ENCODE measurements around the gene FSTL5.

Gene FSTL5

DNA sequence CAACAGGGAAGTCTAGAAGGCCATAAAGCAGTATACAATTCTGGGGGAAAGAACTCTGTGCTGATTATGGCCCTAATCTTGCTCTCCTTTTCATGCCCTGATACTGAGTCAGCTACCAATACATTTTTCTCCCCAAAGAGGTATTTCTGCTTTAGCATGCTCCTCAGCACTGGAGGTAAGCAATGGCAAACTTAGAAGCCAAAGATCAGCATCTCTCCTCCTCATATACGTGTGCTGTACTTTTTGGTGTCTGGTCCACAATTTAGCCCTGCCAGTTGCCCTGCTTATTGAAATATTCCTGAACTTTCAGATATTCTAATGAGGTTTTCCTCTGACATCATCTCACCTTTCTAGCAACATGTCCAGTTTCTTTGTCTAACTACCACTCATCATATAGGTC lies 226.2 kb downstream of the FSTL5 start:
- H3K4me1 ChIP-seq (ENCODE audit: control insufficient read depth, insufficient read depth, low read length) = no peaks in the 10 kb centered on the region
- no peaks in the 10 kb centered on the region for H3K36me3 ChIP-seq (ENCODE audit: control insufficient read depth in 2 of 2, insufficient read depth in 2 of 2, low read length in 2 of 2)
- no peaks in the 10 kb centered on the region for H3K9me3 ChIP-seq (ENCODE audit: control insufficient read depth in 2 of 2, low read length in 2 of 2)
- H3K27ac ChIP-seq (ENCODE audit: low read length) = no peak overlapping the region
- H3K9ac ChIP-seq (ENCODE audit: low read length in 2 of 2) = no peak overlapping the region
- no peak overlapping the region for H3K4me3 ChIP-seq (ENCODE audit: low read length in 2 of 2)
- H3K27me3 ChIP-seq (ENCODE audit: control insufficient read depth in 1 of 2, insufficient read depth in 2 of 2, low read length in 2 of 2) = no peaks in the 10 kb centered on the region

DNA sequence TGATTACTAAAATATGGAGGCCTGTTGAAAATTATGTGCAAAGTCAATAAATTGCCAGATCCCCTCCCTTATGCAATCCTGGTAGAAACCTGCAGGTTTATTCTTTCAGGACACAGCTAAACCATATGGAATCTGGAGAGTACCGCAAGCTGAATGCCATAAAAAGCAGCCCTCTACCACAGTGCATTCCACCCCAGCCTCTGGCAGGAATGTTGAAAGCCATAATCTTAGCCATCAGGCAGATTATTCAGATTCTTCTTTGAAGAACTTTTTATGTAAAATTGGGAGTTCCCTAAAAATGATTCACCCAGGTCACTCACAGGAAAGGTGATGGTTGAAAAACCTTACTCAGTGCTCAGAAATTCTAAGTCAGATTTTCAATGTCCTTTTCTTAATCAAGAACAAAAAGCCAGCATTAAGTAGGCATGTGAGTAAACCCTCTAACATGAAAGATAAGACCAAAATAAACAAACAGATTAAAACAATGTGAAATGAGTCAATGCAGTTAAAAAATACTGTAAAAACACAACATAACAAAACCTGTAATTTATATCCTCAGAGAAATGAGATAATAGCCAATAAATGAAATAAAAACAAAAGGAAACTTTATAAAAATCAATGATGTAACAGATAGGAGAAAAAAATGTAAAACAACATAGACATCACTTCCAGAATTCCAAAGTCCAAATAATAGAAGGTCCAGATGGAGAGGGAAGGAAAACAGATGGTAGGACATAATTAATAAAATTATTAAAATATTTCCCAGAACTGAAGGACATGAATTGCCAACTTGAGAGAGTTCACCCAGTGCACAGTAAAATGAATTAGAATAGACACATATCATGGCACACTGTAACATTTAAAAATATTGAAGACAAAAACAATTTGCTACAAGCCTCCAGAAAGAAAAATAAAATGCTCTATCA lies 226.9 kb downstream of the FSTL5 start:
- H3K27me3 ChIP-seq (ENCODE audit: control insufficient read depth in 1 of 2, insufficient read depth in 2 of 2, low read length in 2 of 2) = no peaks in the 10 kb centered on the region
- H3K9me3 ChIP-seq (ENCODE audit: control insufficient read depth in 2 of 2, low read length in 2 of 2) = no peaks in the 10 kb centered on the region
- H3K4me1 ChIP-seq (ENCODE audit: control insufficient read depth, insufficient read depth, low read length) = no peaks in the 10 kb centered on the region
- no peak overlapping the region for H3K4me3 ChIP-seq (ENCODE audit: low read length in 2 of 2)
- no peak overlapping the region for H3K27ac ChIP-seq (ENCODE audit: low read length)
- no peak overlapping the region for H3K9ac ChIP-seq (ENCODE audit: low read length in 2 of 2)
- no peaks in the 10 kb centered on the region for H3K36me3 ChIP-seq (ENCODE audit: control insufficient read depth in 2 of 2, insufficient read depth in 2 of 2, low read length in 2 of 2)

DNA sequence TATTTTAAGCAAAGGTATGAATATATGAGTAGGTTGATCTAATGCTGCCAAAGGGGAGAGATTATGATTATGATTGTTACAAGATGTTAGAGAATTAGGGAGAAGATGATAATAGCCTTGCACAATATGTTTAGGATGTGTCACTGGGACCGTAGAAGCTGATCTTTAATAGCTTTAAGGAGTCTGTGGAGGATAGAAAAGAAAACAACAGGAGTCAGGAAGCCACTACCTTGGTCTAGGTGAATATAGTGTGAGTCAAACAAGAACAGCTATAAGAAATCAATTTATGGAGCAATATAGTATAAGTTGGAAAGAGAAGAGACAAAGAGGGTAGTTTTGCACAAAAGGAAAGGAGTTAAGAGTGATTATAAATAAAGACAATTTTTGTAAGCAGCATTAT lies 232.7 kb downstream of the FSTL5 start:
- no peak overlapping the region for H3K9ac ChIP-seq (ENCODE audit: low read length in 2 of 2)
- H3K4me1 ChIP-seq (ENCODE audit: control insufficient read depth, insufficient read depth, low read length) = no peaks in the 10 kb centered on the region
- no peaks in the 10 kb centered on the region for H3K27me3 ChIP-seq (ENCODE audit: control insufficient read depth in 1 of 2, insufficient read depth in 2 of 2, low read length in 2 of 2)
- H3K9me3 ChIP-seq (ENCODE audit: control insufficient read depth in 2 of 2, low read length in 2 of 2) = no peaks in the 10 kb centered on the region
- H3K27ac ChIP-seq (ENCODE audit: low read length) = no peak overlapping the region
- H3K36me3 ChIP-seq (ENCODE audit: control insufficient read depth in 2 of 2, insufficient read depth in 2 of 2, low read length in 2 of 2) = no peaks in the 10 kb centered on the region
- no peak overlapping the region for H3K4me3 ChIP-seq (ENCODE audit: low read length in 2 of 2)

DNA sequence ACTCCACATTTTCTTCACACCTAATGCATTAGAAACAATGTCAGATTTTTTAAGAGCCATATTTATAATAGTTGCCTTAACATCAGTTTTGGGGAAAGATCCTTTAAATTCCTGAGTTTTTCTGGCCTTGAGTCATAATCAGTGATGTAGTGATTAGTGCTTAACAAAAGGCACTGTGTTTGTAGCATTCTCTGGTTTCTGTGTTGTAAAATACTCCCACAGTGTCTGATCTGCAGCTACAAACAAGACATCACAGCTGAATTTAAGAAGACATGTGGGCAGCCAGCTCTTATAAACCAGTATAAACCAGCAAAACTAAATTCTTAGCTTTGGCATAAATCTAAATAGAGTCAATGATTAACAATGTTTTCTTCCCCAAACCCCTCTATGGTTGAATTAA lies 233.8 kb downstream of the FSTL5 start:
- H3K4me3 ChIP-seq (ENCODE audit: low read length in 2 of 2) = no peak overlapping the region
- no peaks in the 10 kb centered on the region for H3K36me3 ChIP-seq (ENCODE audit: control insufficient read depth in 2 of 2, insufficient read depth in 2 of 2, low read length in 2 of 2)
- H3K9me3 ChIP-seq (ENCODE audit: control insufficient read depth in 2 of 2, low read length in 2 of 2) = no peaks in the 10 kb centered on the region
- no peaks in the 10 kb centered on the region for H3K4me1 ChIP-seq (ENCODE audit: control insufficient read depth, insufficient read depth, low read length)
- H3K9ac ChIP-seq (ENCODE audit: low read length in 2 of 2) = no peak overlapping the region
- H3K27ac ChIP-seq (ENCODE audit: low read length) = no peak overlapping the region
- no peaks in the 10 kb centered on the region for H3K27me3 ChIP-seq (ENCODE audit: control insufficient read depth in 1 of 2, insufficient read depth in 2 of 2, low read length in 2 of 2)

DNA sequence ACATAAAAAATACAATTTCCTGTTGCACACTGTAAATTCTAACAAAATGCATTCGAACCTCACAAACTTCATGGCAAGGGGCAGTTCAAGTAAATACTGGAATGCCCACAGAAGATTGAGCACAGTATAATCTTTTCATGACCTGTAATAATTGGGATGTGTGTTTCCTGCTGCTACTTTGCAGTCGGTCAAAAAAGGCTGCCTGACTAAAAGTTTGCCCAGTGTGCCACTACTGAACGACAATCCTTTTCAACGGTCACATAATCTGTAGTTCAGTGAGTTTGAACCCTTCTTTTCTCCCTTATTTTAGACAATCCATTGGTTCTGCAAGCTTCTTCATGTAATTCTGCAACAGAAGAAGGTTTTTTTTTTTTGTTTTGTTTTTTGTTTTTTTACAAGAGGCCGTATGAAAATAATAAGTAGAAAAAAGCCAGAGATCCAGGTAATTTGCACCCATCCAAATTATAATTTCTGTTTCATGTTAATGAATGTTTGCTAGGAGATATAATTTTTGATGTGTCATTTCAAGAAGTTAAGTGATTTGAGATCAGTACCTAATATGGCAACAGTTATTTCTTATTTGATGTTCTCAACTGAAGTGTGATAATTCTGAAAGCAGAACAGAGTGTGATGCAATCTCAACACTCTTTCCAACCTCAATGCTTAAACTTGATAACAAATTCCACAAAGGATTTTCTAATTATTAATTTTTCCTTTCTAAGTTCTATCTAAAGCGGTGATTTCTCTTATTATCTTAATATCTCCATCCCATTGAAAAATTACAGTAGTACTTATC lies 237.6 kb downstream of the FSTL5 start:
- Histone ChIP-seq H3K4me3 (ENCODE audit: low read length in 2 of 2) (no peak overlapping the region), H3K36me3 (ENCODE audit: control insufficient read depth in 2 of 2, insufficient read depth in 2 of 2, low read length in 2 of 2) (no peaks in the 10 kb centered on the region), H3K27me3 (ENCODE audit: control insufficient read depth in 1 of 2, insufficient read depth in 2 of 2, low read length in 2 of 2) (no peaks in the 10 kb centered on the region), H3K27ac (ENCODE audit: low read length) (no peak overlapping the region), H3K9me3 (ENCODE audit: control insufficient read depth in 2 of 2, low read length in 2 of 2) (no peaks in the 10 kb centered on the region), H3K4me1 (ENCODE audit: control insufficient read depth, insufficient read depth, low read length) (no peaks in the 10 kb centered on the region), H3K9ac (ENCODE audit: low read length in 2 of 2) (no peak overlapping the region)

DNA sequence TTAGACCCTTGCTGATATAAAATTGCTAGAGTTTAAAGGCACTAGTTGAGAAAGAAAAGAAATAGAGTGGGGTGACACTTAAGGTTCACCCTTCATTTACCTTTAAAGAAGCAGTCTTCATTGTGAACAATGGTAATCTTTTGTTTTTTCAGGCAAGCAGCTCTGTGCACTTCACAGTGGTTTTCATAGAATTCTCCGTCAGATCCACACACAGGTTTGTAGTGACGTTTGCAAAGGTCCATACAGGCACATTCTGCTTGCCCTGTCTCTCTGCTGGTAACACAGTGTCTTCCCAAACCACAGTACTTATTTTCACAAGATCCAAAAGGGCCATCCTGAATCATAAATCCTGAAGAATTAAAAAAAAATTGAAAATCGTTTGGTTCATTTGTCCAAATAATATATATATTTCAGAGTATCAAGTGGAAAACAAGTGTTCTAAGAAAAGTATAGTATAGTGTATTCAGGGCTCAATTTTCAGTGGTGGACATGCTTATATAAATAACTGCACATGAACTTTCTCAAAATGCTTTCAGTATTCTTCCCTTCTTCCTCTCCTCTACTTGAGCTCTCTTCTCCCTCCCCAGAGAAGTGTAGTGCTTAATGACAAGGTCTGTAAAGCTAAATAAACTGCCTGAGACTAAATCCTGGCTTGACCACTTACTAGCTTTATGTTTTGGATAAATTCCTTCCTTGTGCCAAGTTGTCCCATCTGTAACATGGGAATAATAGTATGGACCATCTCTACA lies 243.3 kb downstream of the FSTL5 start:
- no peaks in the 10 kb centered on the region for H3K27me3 ChIP-seq (ENCODE audit: control insufficient read depth in 1 of 2, insufficient read depth in 2 of 2, low read length in 2 of 2)
- no peak overlapping the region for H3K4me3 ChIP-seq (ENCODE audit: low read length in 2 of 2)
- no peak overlapping the region for H3K27ac ChIP-seq (ENCODE audit: low read length)
- no peak overlapping the region for H3K9ac ChIP-seq (ENCODE audit: low read length in 2 of 2)
- H3K4me1 ChIP-seq (ENCODE audit: control insufficient read depth, insufficient read depth, low read length) = no peaks in the 10 kb centered on the region
- H3K9me3 ChIP-seq (ENCODE audit: control insufficient read depth in 2 of 2, low read length in 2 of 2) = no peaks in the 10 kb centered on the region
- no peaks in the 10 kb centered on the region for H3K36me3 ChIP-seq (ENCODE audit: control insufficient read depth in 2 of 2, insufficient read depth in 2 of 2, low read length in 2 of 2)

DNA sequence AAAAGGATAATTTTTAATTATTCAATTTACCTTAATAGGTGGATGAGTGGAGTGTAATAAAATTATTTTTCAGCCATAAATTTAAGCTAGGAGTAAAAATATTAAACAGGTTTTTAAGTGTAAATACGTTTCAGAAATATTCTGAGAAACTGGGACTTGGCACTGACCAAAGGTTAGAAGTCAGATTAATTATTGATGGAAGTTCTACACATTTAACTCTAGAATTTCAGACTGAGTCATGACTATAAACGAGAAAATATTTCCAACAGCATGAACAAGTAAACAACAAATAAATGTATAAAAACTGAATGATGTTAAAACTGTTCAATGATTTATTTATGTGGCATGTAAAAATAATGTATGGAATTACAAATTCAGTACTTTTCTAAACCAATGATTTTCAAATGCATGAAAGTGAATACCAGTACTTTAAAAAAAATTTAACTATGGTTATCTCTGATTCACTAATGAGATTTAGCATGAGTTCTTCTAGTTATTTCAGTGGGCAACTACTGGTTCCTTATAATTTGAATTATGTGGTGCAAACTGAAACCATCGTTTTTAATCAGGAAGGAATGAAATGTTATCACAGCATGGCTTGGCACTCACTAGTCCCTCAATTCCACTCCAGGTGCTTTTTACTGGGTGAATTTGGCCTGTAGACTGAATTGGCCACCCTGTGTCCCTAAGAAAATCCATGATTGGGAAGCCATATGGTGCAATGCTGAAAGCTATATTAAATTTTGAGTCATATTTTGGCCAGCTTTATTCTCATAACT lies 244.2 kb downstream of the FSTL5 start:
- Histone ChIP-seq H3K36me3 (ENCODE audit: control insufficient read depth in 2 of 2, insufficient read depth in 2 of 2, low read length in 2 of 2) (no peaks in the 10 kb centered on the region), H3K4me3 (ENCODE audit: low read length in 2 of 2) (no peak overlapping the region), H3K27ac (ENCODE audit: low read length) (no peak overlapping the region), H3K4me1 (ENCODE audit: control insufficient read depth, insufficient read depth, low read length) (no peaks in the 10 kb centered on the region), H3K9me3 (ENCODE audit: control insufficient read depth in 2 of 2, low read length in 2 of 2) (no peaks in the 10 kb centered on the region), H3K9ac (ENCODE audit: low read length in 2 of 2) (no peak overlapping the region), H3K27me3 (ENCODE audit: control insufficient read depth in 1 of 2, insufficient read depth in 2 of 2, low read length in 2 of 2) (no peaks in the 10 kb centered on the region)

DNA sequence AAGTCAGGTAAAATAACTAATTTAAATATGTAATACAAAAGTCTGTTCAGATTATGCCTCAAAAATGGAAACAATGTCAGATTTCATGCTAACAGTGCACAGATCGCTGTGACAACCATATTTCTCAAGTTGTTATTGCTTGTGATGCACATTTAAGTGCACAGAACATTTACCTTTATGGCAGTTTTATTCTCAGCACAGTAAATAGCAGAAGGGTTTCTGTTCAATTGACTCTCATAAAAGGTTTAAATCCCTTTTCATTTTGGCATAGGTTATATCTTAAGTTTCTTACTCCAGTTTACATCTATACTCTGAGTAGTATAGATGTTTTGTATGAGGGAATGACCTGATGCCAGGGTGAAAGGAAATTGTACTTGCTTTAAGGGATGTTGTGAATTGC lies 247.8 kb downstream of the FSTL5 start:
- Histone ChIP-seq H3K27me3 (ENCODE audit: control insufficient read depth in 1 of 2, insufficient read depth in 2 of 2, low read length in 2 of 2) (no peaks in the 10 kb centered on the region), H3K27ac (ENCODE audit: low read length) (no peak overlapping the region)

DNA sequence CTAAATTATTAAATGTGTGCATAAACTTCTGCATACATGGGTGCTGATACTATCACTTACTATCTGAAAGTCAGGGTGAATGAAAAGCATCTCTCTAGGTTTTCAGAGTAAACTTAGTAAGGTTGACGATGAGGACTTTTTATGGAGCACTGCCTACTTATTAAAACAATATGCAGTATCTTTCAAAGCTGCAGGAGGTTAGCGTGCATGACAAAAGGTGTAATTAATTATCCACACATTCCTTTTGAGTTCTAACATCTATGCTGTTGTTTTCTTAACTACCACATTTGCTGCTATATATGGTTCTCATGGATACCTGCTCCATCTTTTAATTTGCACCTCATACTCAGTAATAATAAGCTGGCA lies 256.2 kb downstream of the FSTL5 start:
- H3K9ac ChIP-seq (ENCODE audit: low read length in 2 of 2) = no peak overlapping the region
- H3K27me3 ChIP-seq (ENCODE audit: control insufficient read depth in 1 of 2, insufficient read depth in 2 of 2, low read length in 2 of 2) = no peaks in the 10 kb centered on the region
- no peak overlapping the region for H3K4me3 ChIP-seq (ENCODE audit: low read length in 2 of 2)
- no peak overlapping the region for H3K27ac ChIP-seq (ENCODE audit: low read length)
- no peaks in the 10 kb centered on the region for H3K4me1 ChIP-seq (ENCODE audit: control insufficient read depth, insufficient read depth, low read length)
- H3K9me3 ChIP-seq (ENCODE audit: control insufficient read depth in 2 of 2, low read length in 2 of 2) = no peaks in the 10 kb centered on the region
- no peaks in the 10 kb centered on the region for H3K36me3 ChIP-seq (ENCODE audit: control insufficient read depth in 2 of 2, insufficient read depth in 2 of 2, low read length in 2 of 2)

More for the DNA sequence above, 247.8 kb downstream of the FSTL5 start:
- Histone ChIP-seq H3K36me3 (ENCODE audit: control insufficient read depth in 2 of 2, insufficient read depth in 2 of 2, low read length in 2 of 2) (no peaks in the 10 kb centered on the region), H3K9me3 (ENCODE audit: control insufficient read depth in 2 of 2, low read length in 2 of 2) (no peaks in the 10 kb centered on the region), H3K4me3 (ENCODE audit: low read length in 2 of 2) (no peak overlapping the region), H3K9ac (ENCODE audit: low read length in 2 of 2) (no peak overlapping the region), H3K4me1 (ENCODE audit: control insufficient read depth, insufficient read depth, low read length) (no peaks in the 10 kb centered on the region)
